Stimulated activated CD8-positive, alpha-beta memory T cell treated with anti-CD3 and anti-CD28 coated beads, Interleukin-7, amount 100 ng/mL, for 4 hours (primary cell): ENCODE measurements around the gene AP5M1.
"Not testable (repeated sequence)": the region's sequence is repeated elsewhere in the genome, so short reads cannot be mapped to it uniquely, and the experiment has no call there.

Source experiments
- DNase-seq, 2 donors: peaks; one replicate each; pipeline ENCODE4 v3.0.0-alpha.2; 2020; ENCODE audit warnings: low read depth in 2 of 2

Gene AP5M1

DNA sequence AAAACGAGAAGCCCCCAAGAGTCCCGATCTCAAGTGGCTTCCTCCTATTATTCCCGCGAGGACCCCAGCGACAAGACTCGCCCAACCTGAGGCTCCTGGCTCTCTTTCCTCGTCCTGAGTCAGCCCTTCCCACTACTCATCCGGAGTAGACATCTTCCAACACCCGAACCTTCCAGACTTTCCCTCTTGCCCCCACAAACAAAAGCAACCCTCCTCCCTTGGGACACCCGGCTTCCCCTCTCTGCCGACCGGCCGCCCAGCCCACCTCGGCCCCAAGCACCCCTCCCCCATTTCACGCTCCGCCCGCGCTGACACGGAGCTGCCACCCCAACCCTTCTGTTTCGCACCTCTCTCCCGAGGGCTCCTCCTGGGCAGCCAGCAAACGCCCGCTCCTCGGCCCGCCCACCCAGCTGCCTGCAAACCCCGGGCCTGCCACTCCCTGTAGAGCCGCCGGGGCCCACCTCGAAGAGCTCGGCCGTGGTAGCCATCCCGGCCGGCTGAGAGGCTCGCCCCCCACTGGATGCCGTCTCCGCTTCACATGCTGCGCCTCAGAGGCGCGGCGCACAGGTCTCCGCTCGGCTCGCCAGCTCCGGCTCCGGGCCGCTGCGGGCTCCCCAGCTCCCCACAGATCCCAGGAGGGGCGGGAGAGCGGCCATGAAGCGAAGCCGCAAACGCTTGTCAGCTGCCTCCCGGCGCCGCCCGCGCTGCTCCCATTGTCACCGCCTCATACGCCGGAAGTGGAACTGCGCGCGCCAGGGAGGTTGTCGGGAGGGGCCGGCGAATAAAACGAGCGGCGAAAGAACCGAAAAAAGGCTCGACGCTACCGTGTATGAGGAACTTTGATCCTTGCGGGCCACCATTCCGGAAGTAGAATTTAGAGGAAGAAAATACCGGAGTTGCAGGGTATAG, at the start of gene AP5M1, which contains the start of gene EXOC5:
TSS of gene AP5M1 (plus strand) at position 811 of the 909 bp plus-strand sequence. CDS start 344 bp downstream, outside the sequence.
TSS of gene EXOC5 (minus strand) at position 745 of the 909 bp plus-strand sequence. CDS start at position 488, 257 bp downstream.
- DNase-seq: peak; percentile 83 to 85

DNA sequence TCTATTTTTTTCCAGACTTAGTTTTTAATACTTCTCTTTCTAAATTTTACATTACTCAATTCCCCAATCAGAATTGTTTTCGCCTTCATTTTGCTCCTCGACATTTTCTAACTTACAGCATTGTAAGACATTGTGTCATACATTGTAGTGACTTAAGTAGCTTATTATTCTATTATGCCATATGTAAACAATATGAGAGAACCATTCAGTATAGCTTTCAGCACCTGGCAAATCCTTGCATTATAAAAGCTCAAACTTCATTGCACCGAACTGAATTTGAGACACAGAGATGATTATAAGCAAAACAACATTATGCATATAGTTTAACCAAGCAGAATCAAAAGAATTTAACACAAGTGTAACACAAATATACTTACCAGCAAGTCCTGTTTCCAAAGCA, 46.8 kb upstream of the AP5M1 start:
- DNase-seq: no peak

GRCh38 chr14:57227083-57227482, 41.7 kb upstream of the AP5M1 start:
- DNase-seq: no peak

- not testable (repeated sequence) for DNase-seq
Observed at GRCh38 chr14:57228320-57228719, 40.5 kb upstream of the AP5M1 start.

GRCh38 chr14:57232006-57232405, 36.8 kb upstream of the AP5M1 start:
- no peak for DNase-seq

GRCh38 chr14:57240115-57240514, 28.7 kb upstream of the AP5M1 start:
- DNase-seq: not testable (repeated sequence)

DNA sequence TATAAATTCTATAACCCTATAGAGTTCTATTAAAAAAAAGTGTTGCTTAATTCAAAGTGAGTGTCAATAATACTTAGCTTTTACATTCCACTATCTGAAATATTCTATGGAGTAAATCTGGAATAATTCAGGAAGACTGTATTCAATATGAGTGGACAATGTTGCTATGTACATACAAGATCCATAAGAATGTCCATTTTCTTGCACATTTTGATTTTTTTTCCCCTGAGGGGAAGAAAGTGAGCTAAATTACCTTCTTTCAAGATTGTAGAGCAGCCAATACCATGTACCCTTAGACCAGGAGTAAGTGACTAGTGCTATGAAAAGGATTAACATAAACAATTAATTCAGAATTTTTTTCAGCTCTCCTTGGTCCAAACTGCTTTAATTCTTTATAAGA, 25.5 kb upstream of the AP5M1 start:
- DNase-seq: no peak

GRCh38 chr14:57244106-57244505, 24.7 kb upstream of the AP5M1 start:
- DNase-seq: no peak

DNA sequence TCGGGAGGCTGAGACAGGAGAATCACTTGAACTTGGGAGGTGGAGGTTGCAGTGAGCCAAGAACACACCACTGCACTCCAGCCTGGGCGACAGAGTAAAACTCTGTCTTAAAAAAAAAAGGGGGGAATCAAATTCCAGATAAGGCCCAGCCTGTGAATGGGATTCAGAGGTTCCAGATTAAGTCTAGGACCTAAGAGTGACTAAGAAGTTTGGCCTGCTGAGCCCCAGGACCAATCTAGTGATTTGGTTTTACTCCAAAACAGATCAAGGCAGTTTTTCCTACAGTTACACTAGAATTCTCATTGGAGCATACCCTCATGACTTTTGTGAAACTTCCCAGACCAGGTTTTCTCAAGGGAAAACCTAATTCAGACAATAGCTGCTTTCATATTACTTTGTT, 22.8 kb upstream of the AP5M1 start:
- DNase-seq: no peak

- no peak for DNase-seq
Observed at GRCh38 chr14:57246933-57247657, 21.7 kb upstream of the AP5M1 start.

GRCh38 chr14:57254884-57255283, 13.9 kb upstream of the AP5M1 start:
- DNase-seq: no peak

DNA sequence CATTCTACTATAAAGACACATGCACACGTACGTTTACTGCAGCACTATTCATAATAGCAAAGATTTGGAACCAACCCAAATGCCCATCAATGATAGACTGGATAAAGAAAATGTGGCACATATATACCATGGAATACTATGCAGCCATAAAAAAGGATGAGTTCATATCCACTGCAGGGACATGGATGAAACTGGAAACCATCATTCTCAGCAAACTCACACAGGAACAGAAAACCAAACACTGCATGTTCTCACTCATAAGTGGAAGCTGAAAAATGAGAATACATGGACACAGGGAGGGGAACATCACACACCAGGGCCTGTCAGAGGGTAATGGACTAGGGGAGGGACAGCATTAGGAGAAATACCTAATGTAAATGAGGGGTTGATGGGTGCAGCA, 10.6 kb upstream of the AP5M1 start:
- not testable (repeated sequence) for DNase-seq

DNA sequence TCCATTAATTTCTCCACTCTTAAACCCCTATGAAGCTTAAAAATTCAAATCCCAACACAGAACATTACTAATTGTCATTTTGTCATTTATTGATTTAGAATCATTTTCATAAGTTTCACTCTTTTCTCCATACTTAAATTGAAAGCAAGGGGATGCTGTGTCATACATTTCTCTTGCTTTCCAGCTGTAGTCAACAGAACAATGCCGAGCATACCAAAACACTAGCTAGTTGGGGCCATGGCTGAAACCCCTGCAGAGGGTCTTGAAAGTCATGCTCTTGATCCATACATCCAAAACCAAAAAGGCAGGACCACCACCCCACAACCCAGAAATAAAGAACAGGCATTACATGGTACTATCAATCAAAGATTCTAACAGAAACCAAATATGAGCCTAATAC, 9.1 kb upstream of the AP5M1 start:
- DNase-seq: no peak

- no peak for DNase-seq
Observed at GRCh38 chr14:57261604-57262003, 7.2 kb upstream of the AP5M1 start.

DNA sequence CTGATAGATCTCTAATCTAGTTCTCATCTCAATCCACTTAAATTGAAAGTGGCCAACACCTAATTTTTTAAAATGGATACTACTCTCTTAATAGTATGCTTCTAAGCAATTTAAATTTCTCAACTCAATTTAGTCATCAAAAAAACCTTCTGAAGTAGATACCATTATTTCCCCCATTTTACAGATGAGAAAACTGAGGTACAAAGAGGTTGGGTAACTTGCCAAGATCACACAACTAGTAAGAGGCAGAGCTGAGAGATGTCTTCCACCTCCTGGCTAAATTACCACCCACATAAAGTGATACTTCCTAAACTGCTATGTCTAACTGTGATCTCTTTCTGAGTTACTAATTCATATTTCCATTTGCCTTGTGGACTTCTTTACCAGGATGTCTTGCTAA, 6.7 kb upstream of the AP5M1 start:
- DNase-seq: no peak

- DNase-seq: no peak
Observed at GRCh38 chr14:57266065-57266464, 2.7 kb upstream of the AP5M1 start.

DNA sequence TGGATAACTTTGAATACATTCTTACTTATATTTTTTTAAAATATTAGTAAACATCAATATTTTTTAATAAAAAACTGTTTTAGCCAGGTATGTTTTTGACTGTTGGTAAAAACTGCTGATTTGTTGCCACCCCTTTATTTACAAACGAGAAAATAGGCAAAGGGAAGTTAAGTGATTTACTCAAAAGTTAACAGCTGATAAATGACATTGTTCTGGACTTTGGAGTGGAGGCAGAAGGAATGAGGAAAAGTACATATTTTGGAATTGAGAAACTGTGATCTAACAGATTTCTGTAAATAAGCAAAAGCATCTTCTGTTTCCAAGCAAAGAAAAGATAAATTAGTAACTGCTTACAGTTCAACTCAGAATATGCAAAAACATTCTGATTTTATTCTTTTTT, 4.5 kb downstream of the AP5M1 start:
- no peak for DNase-seq

GRCh38 chr14:57274551-57274950, 5.8 kb downstream of the AP5M1 start:
- no peak for DNase-seq

GRCh38 chr14:57275023-57275664, 6.4 kb downstream of the AP5M1 start:
- DNase-seq: no peak

DNA sequence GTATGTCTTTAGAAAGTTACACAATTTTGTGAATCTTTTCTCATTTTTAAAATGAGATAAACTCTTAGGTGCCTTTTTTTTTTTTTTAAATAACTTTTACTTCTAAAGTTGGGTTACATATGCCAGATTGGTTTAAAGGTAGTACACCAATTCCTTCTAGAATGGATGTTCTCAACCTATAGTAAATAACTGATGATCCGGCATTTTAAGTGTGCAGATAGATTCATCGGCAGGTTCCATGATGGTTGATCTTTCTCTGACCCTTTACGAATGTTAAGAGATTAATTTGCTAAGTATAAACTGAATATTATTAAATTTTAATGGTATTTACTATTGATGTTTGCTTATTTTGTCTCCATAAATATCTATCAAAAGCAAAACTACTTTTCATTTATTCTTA, 8.3 kb downstream of the AP5M1 start:
- DNase-seq: no peak

DNA sequence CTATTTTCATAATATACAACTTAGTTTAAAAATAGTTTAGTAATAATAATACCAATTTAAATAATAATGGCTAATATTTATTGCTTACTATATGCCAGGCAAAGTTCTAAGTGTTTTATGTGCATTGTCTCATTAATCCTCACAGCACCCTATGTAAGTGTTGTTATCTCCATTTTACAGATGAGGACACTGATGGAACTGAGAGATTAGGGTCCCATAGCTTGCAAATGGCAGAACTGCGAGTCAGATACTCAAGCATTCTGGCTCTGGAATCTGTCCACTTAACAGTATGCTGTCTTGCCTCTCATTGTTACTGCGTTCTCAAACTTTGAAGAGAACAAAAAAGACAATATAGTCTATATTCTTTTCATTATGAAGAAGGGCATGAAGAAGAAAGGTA, 19.0 kb downstream of the AP5M1 start:
- no peak for DNase-seq

- no peak for DNase-seq
Observed at GRCh38 chr14:57290751-57291150, 22.0 kb downstream of the AP5M1 start.
